ENCODE results near the gene PDGFC. TPM values are rescaled to one million over a fixed set of nuclear protein-coding genes. Genes with fewer than 3 reads are reported as not detected.

Gene PDGFC
- total RNA-seq, 1 donor from 2014 or later: not detected

- Mint-ChIP-seq H3K9me3 (no peaks in the 10 kb centered on the region), H3K27me3 (no peaks in the 10 kb centered on the region), H3K4me1 (no peaks in the 10 kb centered on the region), H3K4me3 (no peak overlapping the region), H3K27ac (no peak overlapping the region), H3K36me3 (ENCODE audit: low read depth) (no peaks in the 10 kb centered on the region)
- ChIA-PET CTCF (no interaction called here), POLR2A (no interaction called here)
- DNase-seq (no peak), ATAC-seq (ENCODE audit: low read depth) (no peak)
- no peak for TF ChIP-seq CTCF (IDR thresholded peaks at IDR 0.05)
- intact Hi-C loops (cut with micrococcal nuclease): no loop called here
These were observed 9.0 kb downstream of the PDGFC start for GRCh38 chr4:156962528-156962974.

GRCh38 chr4:156962058-156962358, 9.6 kb downstream of the PDGFC start:
- CTCF ChIA-PET: no interaction called here
- TF ChIP-seq CTCF (IDR thresholded peaks at IDR 0.05): no peak
- Mint-ChIP-seq H3K4me3 (no peak overlapping the region), H3K27ac (no peak overlapping the region), H3K4me1 (no peaks in the 10 kb centered on the region), H3K27me3 (no peaks in the 10 kb centered on the region), H3K36me3 (ENCODE audit: low read depth) (no peaks in the 10 kb centered on the region), H3K9me3 (no peaks in the 10 kb centered on the region)
- no peak for ATAC-seq (ENCODE audit: low read depth)
- intact Hi-C loops (cut with micrococcal nuclease): no loop called here
- POLR2A ChIA-PET: no interaction called here
- no peak for DNase-seq

GRCh38 chr4:156961196-156962057, 10.2 kb downstream of the PDGFC start:
- TF ChIP-seq CTCF (IDR thresholded peaks at IDR 0.05): no peak
- Mint-ChIP-seq H3K36me3 (ENCODE audit: low read depth) (no peaks in the 10 kb centered on the region), H3K9me3 (no peaks in the 10 kb centered on the region), H3K27me3 (no peaks in the 10 kb centered on the region), H3K4me3 (no peak overlapping the region), H3K4me1 (no peaks in the 10 kb centered on the region), H3K27ac (no peak overlapping the region)
- CTCF ChIA-PET: no interaction called here
- no peak for DNase-seq
- POLR2A ChIA-PET: no interaction called here
- intact Hi-C loops (cut with micrococcal nuclease): no loop called here
- no peak for ATAC-seq (ENCODE audit: low read depth)

GRCh38 chr4:156959298-156959702, 12.3 kb downstream of the PDGFC start:
- intact Hi-C loops (cut with micrococcal nuclease): no loop called here
- no peaks in the 10 kb centered on the region for H3K4me1 Mint-ChIP-seq
- peaks cover 4% of the 10 kb centered on the region for H3K9me3 Mint-ChIP-seq
- no peak overlapping the region for H3K4me3 Mint-ChIP-seq
- POLR2A ChIA-PET: no interaction called here
- H3K27ac Mint-ChIP-seq: no peak overlapping the region
- DNase-seq (no peak), ATAC-seq (ENCODE audit: low read depth) (no peak)
- CTCF ChIA-PET: no interaction called here
- TF ChIP-seq CTCF (IDR thresholded peaks at IDR 0.05): no peak
- no peaks in the 10 kb centered on the region for H3K27me3 Mint-ChIP-seq
- no peaks in the 10 kb centered on the region for H3K36me3 Mint-ChIP-seq (ENCODE audit: low read depth)

- no peak for TF ChIP-seq CTCF (IDR thresholded peaks at IDR 0.05)
- no peak overlapping the region for H3K4me3 Mint-ChIP-seq
- H3K9me3 Mint-ChIP-seq: peaks cover 4% of the 10 kb centered on the region
- no peaks in the 10 kb centered on the region for H3K4me1 Mint-ChIP-seq
- POLR2A ChIA-PET: no interaction called here
- H3K36me3 Mint-ChIP-seq (ENCODE audit: low read depth): no peaks in the 10 kb centered on the region
- DNase-seq (no peak), ATAC-seq (ENCODE audit: low read depth) (no peak)
- no peaks in the 10 kb centered on the region for H3K27me3 Mint-ChIP-seq
- no peak overlapping the region for H3K27ac Mint-ChIP-seq
- intact Hi-C loops (cut with micrococcal nuclease): no loop called here
- CTCF ChIA-PET: no interaction called here
These were observed 13.1 kb downstream of the PDGFC start for GRCh38 chr4:156958276-156959074.
